ENCODE measurements around the gene FLRT1. TPM values are rescaled to one million over a fixed set of nuclear protein-coding genes. Genes with fewer than 3 reads are reported as not detected.
A peak's percentile ranks its signal among the peaks of the same experiment; 100 is the strongest.

The FLRT1 gene
- total RNA-seq, 4 donors from 2014 or later: 0.06 to 0.19 (median 0.08) TPM; not detected in 1

- TF ChIP-seq CTCF (IDR thresholded peaks at IDR 0.05) (no peak), POLR2A (IDR thresholded peaks at IDR 0.05) (no peak)
- H3K36me3 ChIP-seq: no peaks in the 10 kb centered on the region
Measured at GRCh38 chr11:64064374-64065140, 28.8 kb downstream of the FLRT1 start.

GRCh38 chr11:64065141-64065465 lies 29.4 kb downstream of the FLRT1 start:
- Histone ChIP-seq H3K27me3 (peaks cover 0 to 27% (median 0%) of the 10 kb centered on the region in 4 donors), H3K36me3 (no peaks in the 10 kb centered on the region), H3K4me1 (peaks cover 0 to 28% (median 5%) of the 10 kb centered on the region in 3 donors), H3K27ac (peak overlapping the region in 1 of 4 donors; percentile 9), H3K4me3 (no peak overlapping the region), H3K9me3 (no peaks in the 10 kb centered on the region)
- WGBS, 2 donors: 37 to 66% methylated on average over 8 to 11 of the region's 11 CpGs
- intact Hi-C loops (cut with DNase I): no loop called here
- DNase-seq: no peak
- TF ChIP-seq POLR2A (IDR thresholded peaks at IDR 0.05) (no peak), CTCF (IDR thresholded peaks at IDR 0.05) (no peak)

More at GRCh38 chr11:64064374-64065140, 28.8 kb downstream of the FLRT1 start:
- H3K27me3 ChIP-seq: peaks cover 0 to 29% (median 0%) of the 10 kb centered on the region in 4 donors
- peaks cover 0 to 28% (median 5%) of the 10 kb centered on the region in 3 donors for H3K4me1 ChIP-seq
- H3K4me3 ChIP-seq: no peak overlapping the region
- DNase-seq: no peak
- peak overlapping the region in 1 of 4 donors; percentile 9 for H3K27ac ChIP-seq
- intact Hi-C loops (cut with DNase I): no loop called here
- no peaks in the 10 kb centered on the region for H3K9me3 ChIP-seq
- 14 to 69% methylated on average over 4 to 9 of the region's 17 CpGs for WGBS, 2 donors

- Histone ChIP-seq H3K4me1 (peaks cover 0 to 24% (median 5%) of the 10 kb centered on the region in 3 donors), H3K27ac (no peak overlapping the region), H3K4me3 (no peak overlapping the region), H3K9me3 (no peaks in the 10 kb centered on the region), H3K27me3 (peaks cover 0 to 21% (median 0%) of the 10 kb centered on the region in 4 donors), H3K36me3 (no peaks in the 10 kb centered on the region)
- no peak for TF ChIP-seq CTCF (IDR thresholded peaks at IDR 0.05)
- no peak for TF ChIP-seq POLR2A (IDR thresholded peaks at IDR 0.05)
- no peak for DNase-seq
- 85 to 86% methylated on average over 4 to 10 of the region's 10 CpGs for WGBS, 2 donors
- intact Hi-C loops (cut with DNase I): no loop called here
Measured at GRCh38 chr11:64065712-64066111, 30.0 kb downstream of the FLRT1 start.

- no peak for TF ChIP-seq CTCF (IDR thresholded peaks at IDR 0.05)
- TF ChIP-seq POLR2A (IDR thresholded peaks at IDR 0.05): no peak
- H3K4me3 ChIP-seq: no peak overlapping the region
- no peaks in the 10 kb centered on the region for H3K9me3 ChIP-seq
- no peak overlapping the region for H3K27ac ChIP-seq
- no peaks in the 10 kb centered on the region for H3K36me3 ChIP-seq
- 70 to 79% methylated on average over 6 to 9 of the region's 26 CpGs for WGBS, 2 donors
- intact Hi-C loops (cut with DNase I): no loop called here
- peaks cover 0 to 4% (median 0%) of the 10 kb centered on the region in 4 donors for H3K27me3 ChIP-seq
- H3K4me1 ChIP-seq: peaks cover 0 to 15% (median 0%) of the 10 kb centered on the region in 3 donors
- DNase-seq: no peak
Measured at GRCh38 chr11:64067230-64067993, 31.7 kb downstream of the FLRT1 start.
